NCI-H2081 (cell line): ENCODE results near the gene GABRG3.

Experiments
- DNase-seq, 2 experiments: peaks; one replicate each; lab custom pipeline; 2025; lab: John Stamatoyannopoulos, UW

The GABRG3 gene

GRCh38 chr15:27506752-27507151 is 535.8 kb downstream of the GABRG3 start:
- no peak for DNase-seq

GRCh38 chr15:27509014-27509413 is 538.0 kb downstream of the GABRG3 start:
- no peak for DNase-seq

GRCh38 chr15:27512281-27513001 is 541.5 kb downstream of the GABRG3 start:
- no peak for DNase-seq

GRCh38 chr15:27514526-27514925 is 543.5 kb downstream of the GABRG3 start:
- no peak for DNase-seq

- DNase-seq = no peak
Measured at GRCh38 chr15:27527490-27528067, 556.6 kb downstream of the GABRG3 start.

GRCh38 chr15:27529399-27529798 is 558.4 kb downstream of the GABRG3 start:
- no peak for DNase-seq

GRCh38 chr15:27530994-27531393 is 560.0 kb downstream of the GABRG3 start:
- DNase-seq = no peak

GRCh38 chr15:27532358-27532757 is 561.4 kb downstream of the GABRG3 start:
- DNase-seq = no peak

- DNase-seq = no peak
Measured at GRCh38 chr15:27535445-27536129, 564.6 kb downstream of the GABRG3 start.

GRCh38 chr15:27538325-27538724 is 567.3 kb downstream of the GABRG3 start:
- DNase-seq = peak; percentile 81 to 98

GRCh38 chr15:27541581-27541980 is 570.6 kb downstream of the GABRG3 start:
- DNase-seq = no peak

GRCh38 chr15:27545494-27546255 is 574.7 kb downstream of the GABRG3 start:
- DNase-seq = peak in 1 of 2 experiments; percentile 14

- no peak for DNase-seq
Measured at GRCh38 chr15:27549746-27550145, 578.8 kb downstream of the GABRG3 start.

GRCh38 chr15:27550635-27551034 is 579.7 kb downstream of the GABRG3 start:
- DNase-seq = no peak

GRCh38 chr15:27561816-27562215 is 590.8 kb downstream of the GABRG3 start:
- DNase-seq = no peak

GRCh38 chr15:27563765-27564370 is 592.9 kb downstream of the GABRG3 start:
- no peak for DNase-seq

GRCh38 chr15:27564656-27565055 is 593.7 kb downstream of the GABRG3 start:
- DNase-seq = no peak

GRCh38 chr15:27570746-27571145 is 599.8 kb downstream of the GABRG3 start:
- peak in 1 of 2 experiments; percentile 32 for DNase-seq

GRCh38 chr15:27573805-27574485 is 603.0 kb downstream of the GABRG3 start:
- DNase-seq = no peak

GRCh38 chr15:27574541-27575054 is 603.6 kb downstream of the GABRG3 start:
- DNase-seq = no peak

- DNase-seq = no peak
Measured at GRCh38 chr15:27575521-27575920, 604.5 kb downstream of the GABRG3 start.
